Medulla oblongata (tissue), 1 donor: ENCODE results near the gene ERAS.
A peak's percentile ranks its signal among the peaks of the same experiment; 100 is the strongest.
"Not testable (repeated sequence)": the region's sequence is repeated elsewhere in the genome, so short reads cannot be mapped to it uniquely, and the experiment has no call there.

Experiments
- DNase-seq: peaks from one replicate; pipeline ENCODE4 v3.0.0-alpha.2; 2015; ENCODE audit errors: extremely low spot score

The ERAS gene

GRCh38 chrX:48833542-48834138 lies 7.3 kb downstream of the ERAS start:
- peak; percentile 11 for DNase-seq

- DNase-seq, result peak; percentile 1
Measured at GRCh38 chrX:48834383-48834709, 8.0 kb downstream of the ERAS start.

GRCh38 chrX:48835524-48836329 lies 9.4 kb downstream of the ERAS start, which contains the start of gene PCSK1N:
TSS of gene PCSK1N (minus strand) at chrX:48835610. CDS start at chrX:48835532, 78 bp downstream.
- peak; percentile 4 for DNase-seq

DNA sequence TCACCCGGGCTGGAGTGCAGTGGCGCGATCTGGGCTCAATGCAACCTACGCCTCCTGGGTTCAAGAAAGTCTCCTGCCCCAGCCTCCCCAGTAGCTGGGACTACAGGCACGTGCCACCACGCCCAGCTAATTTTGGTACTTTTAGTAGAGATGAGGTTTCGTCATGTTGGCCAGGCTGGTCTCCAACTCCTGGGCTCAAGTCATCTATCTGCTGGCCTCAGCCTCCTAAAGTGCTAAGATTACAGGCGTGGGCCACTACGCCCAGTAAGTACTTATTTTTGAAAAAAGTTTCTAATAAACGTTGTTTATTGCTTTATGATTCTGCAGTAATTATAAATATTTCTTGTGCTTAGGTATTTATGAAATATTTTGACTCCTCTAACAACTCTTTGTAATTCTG lies 13.4 kb downstream of the ERAS start:
- no peak for DNase-seq

DNA sequence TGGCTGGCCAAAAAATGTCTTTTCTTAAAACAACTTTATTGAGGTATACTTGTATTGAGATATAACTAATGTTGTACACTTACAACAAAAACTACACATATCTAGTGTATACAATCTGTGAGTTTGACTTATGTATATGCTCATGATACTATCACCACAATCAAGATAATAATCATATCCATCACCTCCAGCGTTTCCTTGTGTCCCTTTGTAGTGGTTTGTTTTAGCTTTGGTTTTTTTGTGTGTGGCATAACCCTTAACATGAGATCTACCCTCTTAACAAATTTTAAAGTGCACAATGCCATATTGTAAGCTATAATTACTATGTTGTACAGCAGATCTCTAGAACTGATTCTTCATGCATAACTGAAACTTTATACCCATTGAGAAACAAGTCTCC lies 22.5 kb downstream of the ERAS start:
- DNase-seq, result no peak

DNA sequence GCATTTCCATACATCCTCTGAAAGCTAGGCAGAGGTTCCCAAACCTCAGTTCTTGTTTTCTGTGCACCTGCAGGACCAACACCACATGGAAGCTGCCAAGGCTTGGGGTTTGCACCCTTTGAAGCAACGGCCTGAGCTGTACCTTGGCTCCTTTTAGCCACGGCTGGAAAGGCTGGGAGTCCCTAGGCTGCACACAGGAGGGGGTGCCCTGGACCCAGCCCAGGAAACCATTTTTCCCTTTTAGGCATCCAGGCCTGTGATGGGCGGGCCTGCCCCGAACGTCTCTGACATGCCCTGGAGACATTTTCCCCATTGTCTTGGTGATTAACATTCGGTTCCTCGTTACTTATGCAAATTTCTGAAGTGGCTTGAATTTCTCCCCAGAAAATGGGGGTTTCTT lies 26.5 kb downstream of the ERAS start:
- DNase-seq, result no peak

DNA sequence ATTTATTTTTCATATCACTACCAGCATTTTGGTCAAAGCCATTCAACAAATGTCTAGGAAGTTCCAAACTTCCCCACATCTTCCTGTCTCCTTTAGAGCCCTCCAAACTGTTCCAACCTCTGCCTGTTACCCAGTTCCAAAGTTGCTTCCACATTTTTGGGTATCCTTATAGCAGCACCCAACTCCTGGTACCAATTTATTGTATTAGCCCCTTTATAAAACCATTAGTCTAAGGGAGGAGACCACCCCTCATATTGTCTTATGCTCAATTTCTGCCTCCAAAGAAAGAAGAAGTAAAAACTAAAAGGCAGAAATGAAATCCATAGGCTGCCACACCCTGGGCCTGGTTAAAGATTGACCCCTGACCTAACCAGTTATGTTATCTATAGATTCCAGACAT lies 27.2 kb downstream of the ERAS start:
- not testable (repeated sequence) for DNase-seq

GRCh38 chrX:48854121-48854804 lies 27.9 kb downstream of the ERAS start:
- DNase-seq, result not testable (repeated sequence)

DNA sequence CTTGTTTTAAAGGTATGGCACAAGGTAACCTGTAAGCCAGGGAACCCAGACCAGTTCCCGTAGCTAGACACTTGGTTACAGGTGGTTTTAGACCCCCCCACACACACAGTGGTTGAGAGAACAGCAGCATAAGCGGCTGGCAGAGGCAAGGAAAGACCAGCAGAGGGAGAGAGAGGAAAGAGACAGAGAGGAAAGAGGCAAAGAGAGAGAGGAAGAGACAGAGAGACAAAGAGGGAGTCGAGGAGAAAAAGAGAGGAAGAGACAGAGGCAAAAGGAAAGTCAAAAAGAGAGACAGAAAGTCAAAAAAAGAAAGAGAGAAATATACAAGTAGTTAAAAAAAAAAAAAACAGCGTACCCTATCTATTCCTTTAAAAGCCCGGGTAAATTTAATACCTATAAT lies 28.6 kb downstream of the ERAS start:
- DNase-seq, result no peak

GRCh38 chrX:48864210-48864609 lies 37.9 kb downstream of the ERAS start:
- peak; percentile 4 for DNase-seq

- DNase-seq, result not testable (repeated sequence)
Measured at GRCh38 chrX:48872017-48872416, 45.7 kb downstream of the ERAS start.

DNA sequence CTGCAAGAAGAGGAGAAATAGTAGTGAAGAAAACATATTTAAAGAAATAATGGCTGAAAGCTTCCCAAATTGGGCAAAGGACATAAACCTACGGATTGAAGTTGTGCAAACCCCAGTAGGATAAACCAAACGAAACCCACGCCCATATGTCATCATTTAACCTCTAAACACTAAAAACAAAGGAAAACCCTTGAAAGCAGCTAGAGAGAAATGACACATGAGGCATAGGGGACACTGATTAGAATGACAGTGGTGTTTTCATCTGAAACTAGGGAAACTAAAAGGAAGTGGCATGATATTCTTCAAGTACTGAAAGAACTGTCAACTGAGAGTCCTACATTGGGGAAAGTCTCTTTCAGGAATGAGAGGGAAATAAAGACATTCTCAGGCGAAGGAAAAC lies 50.6 kb downstream of the ERAS start:
- DNase-seq, result not testable (repeated sequence)
